ENCODE data around the gene OLFM4.

DNA sequence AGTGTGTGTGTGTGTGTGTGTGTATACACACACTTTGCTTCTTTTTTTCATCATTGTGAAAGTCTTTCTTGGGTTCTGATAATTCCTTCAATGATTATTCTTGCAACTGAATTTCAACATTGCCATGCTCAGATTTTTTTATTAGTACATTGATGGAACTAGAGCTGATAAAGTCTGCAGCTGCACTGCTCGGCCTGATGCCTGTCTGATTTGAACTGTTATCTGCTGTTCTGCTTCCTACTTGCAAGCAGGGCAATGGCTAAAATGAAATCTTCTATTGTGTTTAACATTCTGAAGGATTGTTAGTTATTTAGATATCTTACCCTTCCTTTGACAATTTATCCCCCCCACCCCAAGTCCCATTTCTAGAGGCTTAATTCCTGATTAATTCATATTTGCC is 61.3 kb downstream of the OLFM4 start:
- TF ChIP-seq CTCF (conservative IDR thresholded peaks at IDR 0.05 in 1 of 2, IDR thresholded peaks at IDR 0.05 in 1 of 2; ENCODE audit: low read depth in 1 of 2, low read length in 2 of 2): no peak
- TF ChIP-seq EZH2 (IDR thresholded peaks at IDR 0.05; ENCODE audit: low read length, missing control alignments): no peak

Data from fibroblast of lung (primary cell).